Activated B cell treated with CpG ODN at 0.5 μM for 24 hours (primary cell): ENCODE data around the gene LMBRD2. TPM values are rescaled to one million over a fixed set of nuclear protein-coding genes. Genes with fewer than 3 reads are reported as not detected.

Experiments used
- ATAC-seq: fragments of 200-7000 bp; cut with Tn5 transposase; one replicate; pipeline ENCODE4 v1.10.0; 2021; ENCODE audit warnings: low read depth, mild to moderate bottlenecking, moderate library complexity
- CTCF ChIA-PET: fragments of 350-600 bp; sonication (Branson Sonifier 250); formaldehyde crosslinking; loops from one replicate; lab custom pipeline; 2021; ENCODE audit warnings: antibody characterized with exemption; lab: Charles Lee
- POLR2A ChIA-PET: fragments of 350-600 bp; sonication (Branson Sonifier 250); formaldehyde crosslinking; loops from one replicate; lab custom pipeline; 2021; ENCODE audit warnings: antibody characterized with exemption; lab: Charles Lee
- DNase-seq: peaks from one replicate; pipeline ENCODE4 v3.0.0; 2022
- H3K27ac Mint-ChIP-seq: one replicate; pipeline ENCODE4 v1.8.0; 2020; ENCODE audit warnings: mixed read lengths
- H3K27me3 Mint-ChIP-seq: one replicate; pipeline ENCODE4 v1.8.0; 2021; ENCODE audit warnings: mixed read lengths
- H3K36me3 Mint-ChIP-seq: one replicate; pipeline ENCODE4 v1.8.0; 2021; ENCODE audit warnings: low read depth, mixed read lengths
- H3K4me1 Mint-ChIP-seq: one replicate; pipeline ENCODE4 v1.8.0; 2021; ENCODE audit warnings: mixed read lengths
- H3K4me3 Mint-ChIP-seq: one replicate; pipeline ENCODE4 v1.8.0; 2020; ENCODE audit warnings: mild to moderate bottlenecking, mixed read lengths
- H3K9me3 Mint-ChIP-seq: one replicate; pipeline ENCODE4 v1.8.0; 2020; ENCODE audit warnings: mixed read lengths
- intact Hi-C: fragments of 100-400 bp; cut with micrococcal nuclease; formaldehyde crosslinking; loops from one replicate; pipeline ENCODE4 v1.15.1; 2024
- total RNA-seq: library from RNA; stranded (reverse); gene quantifications from 2 replicates; pipeline ENCODE4 v1.2.3, GENCODE V29; 2022
- TF ChIP-seq, protein P1 (sequence below): fragments of 200-600 bp; IDR thresholded peaks from one replicate; pipeline ENCODE4 v1.8.0; 2022; ENCODE audit warnings: antibody characterized with exemption, mild to moderate bottlenecking

The LMBRD2 gene
- total RNA-seq, 1 donor from 2014 or later: 8.9 TPM

DNA sequence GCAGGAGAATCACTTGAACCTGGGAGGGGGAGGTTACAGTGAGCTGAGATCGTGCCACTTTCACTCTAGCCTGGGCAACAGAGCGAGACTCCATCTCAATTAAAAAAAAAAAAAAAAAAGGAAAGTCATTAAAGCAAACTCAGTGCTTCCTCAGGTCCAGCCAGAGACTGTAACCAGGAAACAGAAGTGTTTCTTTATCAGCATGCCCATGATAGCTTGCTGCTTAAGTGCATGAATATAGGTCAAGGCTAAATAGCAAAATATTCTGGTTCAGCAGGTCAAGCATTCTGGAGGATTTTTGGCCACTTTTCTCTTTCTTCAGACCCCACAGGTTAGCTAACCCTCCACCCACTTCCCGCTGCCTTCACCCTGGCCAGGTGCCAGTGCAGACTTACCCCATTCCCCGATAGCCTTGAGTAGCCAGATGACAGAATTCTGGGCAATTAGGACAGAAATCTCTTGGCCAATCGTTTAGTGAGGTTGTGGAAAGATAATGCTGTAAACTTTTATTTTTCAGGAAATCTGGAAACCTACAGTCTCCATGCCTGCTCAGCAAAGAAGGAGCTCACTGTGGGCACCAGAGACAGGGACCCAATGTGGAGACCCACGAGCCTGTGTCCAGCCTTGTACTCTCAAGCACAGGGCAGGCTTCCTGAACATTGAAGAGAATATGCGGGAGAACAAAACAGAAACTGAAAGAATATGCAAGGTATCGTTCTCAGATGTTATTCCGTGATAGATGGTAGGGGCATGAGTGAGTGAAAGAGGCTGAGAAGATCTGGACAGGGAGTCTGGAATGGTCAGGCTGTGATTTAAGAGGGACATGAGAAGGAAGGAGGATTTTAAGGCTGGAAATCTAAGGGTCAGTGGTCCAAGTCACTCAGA is 80.8 kb downstream of the LMBRD2 start:
- Mint-ChIP-seq H3K27ac (no peak overlapping the region), H3K4me3 (no peak overlapping the region), H3K4me1 (peaks cover 5% of the 10 kb centered on the region), H3K9me3 (no peaks in the 10 kb centered on the region), H3K36me3 (no peaks in the 10 kb centered on the region), H3K27me3 (peaks cover 13% of the 10 kb centered on the region)
- CTCF ChIA-PET: interaction anchor here (1.8 kb wide), 1 partner anchor 435 kb away, joined by 3 read pairs; no protein-coding TSS in a partner anchor
- ATAC-seq (no peak), DNase-seq (no peak)
- intact Hi-C loops: loop anchor here (10.0 kb wide), 1 partner anchor 324 kb away; no protein-coding TSS in a partner anchor
- TF ChIP-seq, protein P1, sequence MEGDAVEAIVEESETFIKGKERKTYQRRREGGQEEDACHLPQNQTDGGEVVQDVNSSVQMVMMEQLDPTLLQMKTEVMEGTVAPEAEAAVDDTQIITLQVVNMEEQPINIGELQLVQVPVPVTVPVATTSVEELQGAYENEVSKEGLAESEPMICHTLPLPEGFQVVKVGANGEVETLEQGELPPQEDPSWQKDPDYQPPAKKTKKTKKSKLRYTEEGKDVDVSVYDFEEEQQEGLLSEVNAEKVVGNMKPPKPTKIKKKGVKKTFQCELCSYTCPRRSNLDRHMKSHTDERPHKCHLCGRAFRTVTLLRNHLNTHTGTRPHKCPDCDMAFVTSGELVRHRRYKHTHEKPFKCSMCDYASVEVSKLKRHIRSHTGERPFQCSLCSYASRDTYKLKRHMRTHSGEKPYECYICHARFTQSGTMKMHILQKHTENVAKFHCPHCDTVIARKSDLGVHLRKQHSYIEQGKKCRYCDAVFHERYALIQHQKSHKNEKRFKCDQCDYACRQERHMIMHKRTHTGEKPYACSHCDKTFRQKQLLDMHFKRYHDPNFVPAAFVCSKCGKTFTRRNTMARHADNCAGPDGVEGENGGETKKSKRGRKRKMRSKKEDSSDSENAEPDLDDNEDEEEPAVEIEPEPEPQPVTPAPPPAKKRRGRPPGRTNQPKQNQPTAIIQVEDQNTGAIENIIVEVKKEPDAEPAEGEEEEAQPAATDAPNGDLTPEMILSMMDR: no peak
- POLR2A ChIA-PET: no interaction called here

- Mint-ChIP-seq H3K9me3 (no peaks in the 10 kb centered on the region), H3K27ac (no peak overlapping the region), H3K36me3 (no peaks in the 10 kb centered on the region), H3K4me1 (peaks cover 5% of the 10 kb centered on the region), H3K4me3 (no peak overlapping the region), H3K27me3 (peaks cover 20% of the 10 kb centered on the region)
- no peak for ATAC-seq
- TF ChIP-seq, protein P1: no peak
- POLR2A ChIA-PET: interaction anchor here (0.6 kb wide), 1 partner anchor 1139 kb away, joined by 3 read pairs; no protein-coding TSS in a partner anchor
- CTCF ChIA-PET: interaction anchor here (0.9 kb wide), 1 partner anchor 10 kb away, joined by 3 read pairs; no protein-coding TSS in a partner anchor
- no peak for DNase-seq
- intact Hi-C loops: no loop called here
Measured at GRCh38 chr5:36068751-36069281, 82.9 kb downstream of the LMBRD2 start.

GRCh38 chr5:36066540-36067210 is 85.0 kb downstream of the LMBRD2 start, which contains the start of gene UGT3A2:
UGT3A2 (minus strand) TSS chr5:36066882; CDS start chr5:36066789, 93 bp downstream.
- TF ChIP-seq, protein P1: no peak
- H3K4me1 Mint-ChIP-seq: peaks cover 5% of the 10 kb centered on the region
- no peak within 1 kb of the TSS for H3K27ac Mint-ChIP-seq
- DNase-seq (no peak), ATAC-seq (no peak)
- H3K36me3 Mint-ChIP-seq: no peaks in the 10 kb centered on the region
- H3K4me3 Mint-ChIP-seq: no peak within 1 kb of the TSS
- H3K9me3 Mint-ChIP-seq: no peaks in the 10 kb centered on the region
- H3K27me3 Mint-ChIP-seq: peaks cover 17% of the 10 kb centered on the region
- CTCF ChIA-PET: interaction anchor here (2.7 kb wide), 1 partner anchor 13 kb away, joined by 8 read pairs; no protein-coding TSS in a partner anchor
- intact Hi-C loops: no loop called here
- POLR2A ChIA-PET: no interaction called here

- CTCF ChIA-PET: interaction anchor here (2.7 kb wide), 1 partner anchor 13 kb away, joined by 8 read pairs; no protein-coding TSS in a partner anchor
- Mint-ChIP-seq H3K4me3 (no peak overlapping the region), H3K36me3 (no peaks in the 10 kb centered on the region), H3K4me1 (peaks cover 5% of the 10 kb centered on the region), H3K9me3 (no peaks in the 10 kb centered on the region), H3K27ac (no peak overlapping the region), H3K27me3 (peaks cover 17% of the 10 kb centered on the region)
- DNase-seq (no peak), ATAC-seq (no peak)
- TF ChIP-seq, protein P1: no peak
- POLR2A ChIA-PET: no interaction called here
- intact Hi-C loops: no loop called here
Measured at GRCh38 chr5:36066001-36066539, 85.6 kb downstream of the LMBRD2 start.
